B cell (primary cell): ENCODE data around the gene GRIP2. TPM values are rescaled to one million over a fixed set of nuclear protein-coding genes. Genes with fewer than 3 reads are reported as not detected.

Experiments
- ATAC-seq: fragments of 200-7000 bp; cut with Tn5 transposase; one replicate; pipeline ENCODE4 v1.10.0; 2021; ENCODE audit warnings: low read depth, mild to moderate bottlenecking, moderate number of reproducible peaks, moderate library complexity
- CTCF ChIA-PET: fragments of 350-600 bp; sonication (Branson Sonifier 250); formaldehyde crosslinking; loops from one replicate; lab custom pipeline; 2021; ENCODE audit warnings: antibody characterized with exemption, inconsistent platforms; lab: Charles Lee
- POLR2A ChIA-PET: fragments of 350-600 bp; sonication (Branson Sonifier 250); formaldehyde crosslinking; loops from one replicate; lab custom pipeline; 2021; ENCODE audit warnings: antibody characterized with exemption; lab: Charles Lee
- DNase-seq: peaks from one replicate; pipeline ENCODE4 v3.0.0; 2013
- H2AFZ ChIP-seq: 2 replicates; pipeline ENCODE4 v1.6.1; 2012; ENCODE audit warnings: mild to moderate bottlenecking, low read depth, low read length; ENCODE audit not compliant: insufficient read depth, poor library complexity, severe bottlenecking
- H3K27ac ChIP-seq, 2 donors: 1 replicate in 1 of 2; 2 replicates in 1 of 2; pipeline ENCODE4 v1.5.1; 2012 to 2013; ENCODE audit warnings: low read length in 2 of 2, mild to moderate bottlenecking in 2 of 2, moderate library complexity in 1 of 2
- H3K27me3 ChIP-seq, 4 experiments: fragments of 200-600 bp in 1 of 4; sonication (generic) in 1 of 4; replicated peaks in 1 of 4; 1 replicate in 2 of 4; 2 replicates in 2 of 4; pipeline versions ENCODE4 v1.6.1 to v1.7.0; 2013 to 2016; ENCODE audit warnings: low read length in 3 of 4, mild to moderate bottlenecking in 2 of 4, mixed read lengths in 1 of 4, moderate library complexity in 1 of 4; ENCODE audit not compliant: insufficient read depth in 4 of 4, control insufficient read depth in 3 of 4; ENCODE audit errors: control extremely low read depth in 1 of 4
- H3K36me3 ChIP-seq, 2 experiments: replicated peaks in 1 of 2; 1 replicate in 1 of 2; 2 replicates in 1 of 2; pipeline versions ENCODE4 v1.6.1 to v1.7.1; 2013; ENCODE audit warnings: low read length in 1 of 2; ENCODE audit not compliant: insufficient read depth in 2 of 2, control insufficient read depth in 1 of 2; ENCODE audit errors: control extremely low read depth in 1 of 2, extremely low read depth in 1 of 2
- H3K4me1 ChIP-seq, 2 donors: fragments of 200-600 bp in 1 of 2; sonication (generic) in 1 of 2; 1 replicate in 1 of 2; 2 replicates in 1 of 2; pipeline versions ENCODE4 v1.5.1 to v1.6.1; 2013 to 2017; ENCODE audit warnings: low read length in 2 of 2; ENCODE audit not compliant: control insufficient read depth in 2 of 2, insufficient read depth in 2 of 2
- H3K4me2 ChIP-seq: replicated peaks from 2 replicates; pipeline ENCODE3; 2012; ENCODE audit warnings: mild to moderate bottlenecking, low read depth, low read length; ENCODE audit not compliant: poor library complexity, severe bottlenecking
- H3K4me3 ChIP-seq, 5 experiments: fragments of 200-600 bp in 1 of 5; sonication (generic) in 1 of 5; 1 replicate in 3 of 5; 2 replicates in 2 of 5; pipeline versions ENCODE4 v1.5.1 to v1.7.0; 2011 to 2016; ENCODE audit warnings: low read length in 4 of 5, mild to moderate bottlenecking in 4 of 5, low read depth in 2 of 5, control low read depth in 1 of 5, moderate library complexity in 1 of 5; ENCODE audit not compliant: insufficient read depth in 1 of 5; ENCODE audit errors: control extremely low read depth in 1 of 5, extremely low read depth in 1 of 5
- H3K79me2 ChIP-seq: fragments of 200-600 bp; sonication (generic); one replicate; pipeline ENCODE4 v1.6.0; 2016; ENCODE audit warnings: low read length; ENCODE audit not compliant: control insufficient read depth, insufficient read depth
- H3K9ac ChIP-seq: fragments of 200-600 bp; sonication (generic); 2 replicates; pipeline ENCODE4 v1.6.1; 2017; ENCODE audit warnings: mild to moderate bottlenecking, low read length, moderate library complexity
- H3K9me3 ChIP-seq, 3 donors: one replicate each; pipeline versions ENCODE4 v1.6.1 to v1.7.1; 2013; ENCODE audit warnings: low read length in 2 of 3; ENCODE audit not compliant: control insufficient read depth in 2 of 3, insufficient read depth in 1 of 3; ENCODE audit errors: control extremely low read depth in 1 of 3
- H4K20me1 ChIP-seq: 2 replicates; pipeline ENCODE4 v1.6.0; 2012; ENCODE audit warnings: mild to moderate bottlenecking, low read length; ENCODE audit not compliant: insufficient read depth, control insufficient read depth, poor library complexity, severe bottlenecking
- H3K27ac Mint-ChIP-seq: one replicate; pipeline ENCODE4 v1.8.0; 2021; ENCODE audit warnings: mixed read lengths
- H3K27me3 Mint-ChIP-seq: one replicate; pipeline ENCODE4 v1.8.0; 2021; ENCODE audit warnings: mixed read lengths
- H3K4me1 Mint-ChIP-seq: one replicate; pipeline ENCODE4 v1.8.0; 2021; ENCODE audit warnings: mixed read lengths
- H3K4me3 Mint-ChIP-seq: one replicate; pipeline ENCODE4 v1.8.0; 2021; ENCODE audit warnings: mixed read lengths
- H3K9me3 Mint-ChIP-seq: one replicate; pipeline ENCODE4 v1.8.0; 2022; ENCODE audit warnings: mixed read lengths; ENCODE audit not compliant: insufficient read depth
- EZH2 ChIP-seq: IDR thresholded peaks from 2 replicates; pipeline ENCODE4 v1.6.1; 2012; ENCODE audit warnings: borderline replicate concordance, low read depth, mild to moderate bottlenecking, moderate library complexity, low read length; ENCODE audit not compliant: insufficient read depth, poor library complexity, severe bottlenecking
- WGBS: methylation state at CpG from one replicate; pipeline ENCODE4 v1.1.5; 2013; ENCODE audit warnings: missing lambda C conversion rate; ENCODE audit not compliant: insufficient coverage; 5-methylcytosine and 5-hydroxymethylcytosine counted together
- intact Hi-C: fragments of 100-400 bp; cut with micrococcal nuclease; formaldehyde crosslinking; loops from one replicate; pipeline ENCODE4 v1.10.0; 2022
- polyA plus RNA-seq: library from polyadenylated mRNA; depleted of rRNA; stranded (reverse); fragments of >200 nt; gene quantifications from 2 replicates; pipeline ENCODE4 v1.2.3, GENCODE V29; 2012
- total RNA-seq, 2 donors: library from RNA; stranded (reverse); fragments of 120-200 nt in 1 of 2; gene quantifications; 1 replicate in 1 of 2; 2 replicates in 1 of 2; pipeline versions ENCODE4 v1.2.3 to v1.2.4, GENCODE V29; 2013 to 2022
- TF ChIP-seq, protein P1 (sequence below): fragments of 200-600 bp; IDR thresholded peaks from one replicate; pipeline ENCODE4 v1.8.0; 2022; ENCODE audit warnings: antibody characterized with exemption, mild to moderate bottlenecking

The GRIP2 gene
- total and polyA plus RNA-seq, 2 donors (not counting 1 experiment from before 2014, with no cell fraction given): not detected

DNA sequence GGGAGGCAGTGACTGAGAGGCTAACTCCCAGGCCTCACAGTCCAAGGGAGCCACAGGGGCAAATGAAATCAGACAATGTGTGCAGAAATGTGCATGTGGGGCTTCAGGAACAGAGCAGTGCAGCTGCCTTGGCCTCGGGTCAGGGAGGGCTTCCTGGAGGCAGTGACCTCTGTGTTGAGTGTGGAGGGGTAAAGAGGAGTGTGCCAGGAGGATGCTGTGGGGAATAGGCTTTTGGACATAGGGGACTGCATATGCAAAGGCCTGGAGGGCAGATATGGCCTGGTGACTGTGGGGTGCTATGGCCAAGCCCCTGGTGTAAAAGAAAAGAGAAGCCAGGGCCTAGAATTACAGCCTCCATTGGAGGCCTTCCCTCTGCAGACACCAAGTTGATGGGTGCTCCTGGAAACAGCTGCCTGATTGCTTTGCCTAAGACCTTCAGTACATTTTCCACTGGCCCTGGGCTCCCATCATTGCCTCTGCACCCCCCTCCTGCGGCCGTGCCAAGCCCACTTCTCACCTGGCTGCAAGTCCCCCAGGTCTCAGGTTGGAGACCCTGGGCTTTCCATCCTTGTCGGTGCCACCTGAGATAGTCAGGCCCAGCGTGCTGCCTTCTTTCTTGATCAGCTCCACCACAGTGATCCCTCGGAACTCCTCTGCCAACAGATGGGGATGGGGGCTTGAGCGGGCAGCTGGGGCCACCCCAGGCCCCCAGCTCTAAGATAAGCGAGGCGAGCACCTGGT lies 15.1 kb downstream of the GRIP2 start:
- Histone ChIP-seq H3K4me1 (no peaks in the 10 kb centered on the region), H3K27ac (no peak overlapping the region), H3K4me3 (no peak overlapping the region), H4K20me1 (no peaks in the 10 kb centered on the region), H3K79me2 (no peaks in the 10 kb centered on the region), H3K27me3 (peaks cover 0 to 5% (median 2%) of the 10 kb centered on the region in 4 experiments), H3K4me2 (no peak overlapping the region), H3K9ac (no peak overlapping the region), H2AFZ (no peak overlapping the region), H3K36me3 (no peaks in the 10 kb centered on the region), H3K9me3 (no peaks in the 10 kb centered on the region)
- intact Hi-C loops: no loop called here
- DNase-seq: no peak
- no peak overlapping the region for H3K27ac Mint-ChIP-seq
- ChIA-PET CTCF (no interaction called here), POLR2A (no interaction called here)
- TF ChIP-seq, protein P1, sequence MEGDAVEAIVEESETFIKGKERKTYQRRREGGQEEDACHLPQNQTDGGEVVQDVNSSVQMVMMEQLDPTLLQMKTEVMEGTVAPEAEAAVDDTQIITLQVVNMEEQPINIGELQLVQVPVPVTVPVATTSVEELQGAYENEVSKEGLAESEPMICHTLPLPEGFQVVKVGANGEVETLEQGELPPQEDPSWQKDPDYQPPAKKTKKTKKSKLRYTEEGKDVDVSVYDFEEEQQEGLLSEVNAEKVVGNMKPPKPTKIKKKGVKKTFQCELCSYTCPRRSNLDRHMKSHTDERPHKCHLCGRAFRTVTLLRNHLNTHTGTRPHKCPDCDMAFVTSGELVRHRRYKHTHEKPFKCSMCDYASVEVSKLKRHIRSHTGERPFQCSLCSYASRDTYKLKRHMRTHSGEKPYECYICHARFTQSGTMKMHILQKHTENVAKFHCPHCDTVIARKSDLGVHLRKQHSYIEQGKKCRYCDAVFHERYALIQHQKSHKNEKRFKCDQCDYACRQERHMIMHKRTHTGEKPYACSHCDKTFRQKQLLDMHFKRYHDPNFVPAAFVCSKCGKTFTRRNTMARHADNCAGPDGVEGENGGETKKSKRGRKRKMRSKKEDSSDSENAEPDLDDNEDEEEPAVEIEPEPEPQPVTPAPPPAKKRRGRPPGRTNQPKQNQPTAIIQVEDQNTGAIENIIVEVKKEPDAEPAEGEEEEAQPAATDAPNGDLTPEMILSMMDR: no peak
- no peak for TF ChIP-seq EZH2
- no peak overlapping the region for H3K4me3 Mint-ChIP-seq
- H3K27me3 Mint-ChIP-seq: peaks cover 16% of the 10 kb centered on the region
- no peak for ATAC-seq
- no peaks in the 10 kb centered on the region for H3K4me1 Mint-ChIP-seq
- peaks cover under 1% of the 10 kb centered on the region for H3K9me3 Mint-ChIP-seq
- WGBS: 84% methylated on average over 9 of the region's 9 CpGs

DNA sequence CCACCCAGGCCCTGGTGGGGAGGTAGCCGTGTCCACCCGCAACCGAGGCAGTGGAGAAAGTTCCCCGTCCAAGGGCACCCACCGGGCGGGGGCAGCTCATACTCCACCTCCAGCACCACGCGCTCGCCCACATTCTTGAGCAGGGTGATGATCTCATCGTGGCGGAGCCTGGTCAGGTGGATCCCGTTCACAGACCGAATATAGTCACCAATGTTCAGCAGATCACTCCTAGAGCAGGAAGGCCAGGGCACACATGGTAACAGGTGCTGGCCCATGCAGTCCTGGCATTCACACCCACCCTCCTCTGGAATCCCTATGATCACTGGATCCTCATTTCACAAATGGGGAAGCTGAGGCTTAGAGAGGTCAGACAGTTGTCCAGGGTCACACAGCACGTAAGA lies 15.8 kb downstream of the GRIP2 start:
- CTCF ChIA-PET: no interaction called here
- no peak overlapping the region for H3K27ac Mint-ChIP-seq
- TF ChIP-seq EZH2: no peak
- TF ChIP-seq, protein P1: no peak

More for the DNA sequence above, 15.8 kb downstream of the GRIP2 start:
- H3K79me2 ChIP-seq: no peaks in the 10 kb centered on the region
- H3K36me3 ChIP-seq: no peaks in the 10 kb centered on the region
- H4K20me1 ChIP-seq: no peaks in the 10 kb centered on the region
- ATAC-seq (no peak), DNase-seq (no peak)
- POLR2A ChIA-PET: no interaction called here
- Mint-ChIP-seq H3K4me3 (no peak overlapping the region), H3K4me1 (no peaks in the 10 kb centered on the region), H3K27me3 (peaks cover 13% of the 10 kb centered on the region), H3K9me3 (no peaks in the 10 kb centered on the region)
- no peaks in the 10 kb centered on the region for H3K9me3 ChIP-seq
- H3K27me3 ChIP-seq: peaks cover 0 to 2% (median 0%) of the 10 kb centered on the region in 4 experiments
- no peak overlapping the region for H2AFZ ChIP-seq
- H3K4me1 ChIP-seq: no peaks in the 10 kb centered on the region
- H3K9ac ChIP-seq: no peak overlapping the region
- intact Hi-C loops: no loop called here
- no peak overlapping the region for H3K4me2 ChIP-seq
- 95% methylated on average over 14 of the region's 14 CpGs for WGBS
- H3K4me3 ChIP-seq: no peak overlapping the region
- H3K27ac ChIP-seq: no peak overlapping the region
